Measurements from ENCODE around the gene MINPP1.
"Not testable (repeated sequence)": the region's sequence is repeated elsewhere in the genome, so short reads cannot be mapped to it uniquely, and the experiment has no call there.

GRCh38 chr10:87592920-87593319, 88.2 kb downstream of the MINPP1 start:
- not testable (repeated sequence) for TF ChIP-seq EZH2 (IDR thresholded peaks at IDR 0.05); POLR2AphosphoS5 (IDR thresholded peaks at IDR 0.05; ENCODE audit: borderline replicate concordance, low read depth, low read length)
